GM21786 (cell line): ENCODE data around the gene EPS8L2.

ENCODE experiments used
- ATAC-seq: cut with Tn5 transposase; IDR thresholded peaks from one replicate; pipeline ENCODE4 v1.9.1; 2021; ENCODE audit not compliant: unreplicated experiment

Gene EPS8L2

DNA sequence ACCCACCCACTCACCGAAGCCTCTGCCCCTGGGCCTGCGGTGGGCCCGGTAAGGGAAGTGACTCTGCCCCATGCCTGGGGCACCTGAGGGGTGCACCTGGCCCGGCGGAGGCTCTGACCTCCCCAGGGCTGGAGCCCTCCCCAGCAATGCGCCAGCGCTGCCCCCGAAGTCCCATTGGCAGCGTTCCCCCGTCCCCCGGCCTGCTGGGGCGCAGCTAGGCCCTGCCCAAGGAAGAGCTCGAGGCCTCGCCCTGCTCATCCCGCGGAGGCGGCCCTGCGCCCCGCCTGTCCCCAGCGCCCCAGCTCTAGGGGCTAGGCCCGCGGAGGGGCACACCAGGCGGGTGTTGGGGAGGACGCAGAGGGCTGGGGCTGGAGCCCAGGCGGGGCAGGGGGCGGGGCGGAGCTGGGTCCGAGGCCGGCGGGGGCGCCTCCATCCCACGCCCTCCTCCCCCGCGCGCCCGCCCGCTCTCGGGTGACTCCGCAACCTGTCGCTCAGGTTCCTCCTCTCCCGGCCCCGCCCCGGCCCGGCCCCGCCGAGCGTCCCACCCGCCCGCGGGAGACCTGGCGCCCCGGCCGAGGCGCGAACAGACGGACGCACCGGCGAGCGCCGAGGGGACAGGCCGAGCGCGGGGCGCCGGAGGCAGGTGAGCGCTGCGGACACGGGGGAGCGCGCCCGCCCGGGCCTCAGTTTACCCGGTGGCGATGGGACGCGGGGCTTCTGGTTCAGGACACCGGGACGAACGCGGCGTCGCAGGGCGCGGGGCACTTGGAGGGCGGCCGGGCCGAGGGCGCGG, at the start of gene EPS8L2:
EPS8L2 (plus strand) TSS at position 586 of the 793 bp plus-strand sequence. CDS start 3,177 bp downstream, outside the sequence.
- ATAC-seq: no peak

DNA sequence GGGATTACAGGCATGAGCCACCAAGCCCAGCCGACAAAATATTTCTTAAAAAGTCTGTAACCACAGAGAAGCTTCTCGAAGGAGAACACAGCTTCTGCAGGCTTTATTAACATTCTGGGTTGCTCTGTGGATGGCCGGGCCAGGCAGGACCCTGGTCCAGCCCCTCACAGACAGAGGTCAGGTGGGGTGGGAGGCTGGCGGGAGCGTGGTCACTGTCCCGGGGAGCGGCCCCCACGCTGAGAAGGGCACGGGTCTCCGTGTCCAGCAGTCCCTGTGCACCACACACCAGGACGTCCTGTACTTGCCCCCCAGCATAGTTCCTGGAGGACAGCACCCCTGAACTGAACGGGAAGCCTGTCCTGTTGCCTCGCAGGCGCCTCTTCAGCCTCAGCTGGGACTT, 49.6 kb upstream of the EPS8L2 start:
- no peak for ATAC-seq

DNA sequence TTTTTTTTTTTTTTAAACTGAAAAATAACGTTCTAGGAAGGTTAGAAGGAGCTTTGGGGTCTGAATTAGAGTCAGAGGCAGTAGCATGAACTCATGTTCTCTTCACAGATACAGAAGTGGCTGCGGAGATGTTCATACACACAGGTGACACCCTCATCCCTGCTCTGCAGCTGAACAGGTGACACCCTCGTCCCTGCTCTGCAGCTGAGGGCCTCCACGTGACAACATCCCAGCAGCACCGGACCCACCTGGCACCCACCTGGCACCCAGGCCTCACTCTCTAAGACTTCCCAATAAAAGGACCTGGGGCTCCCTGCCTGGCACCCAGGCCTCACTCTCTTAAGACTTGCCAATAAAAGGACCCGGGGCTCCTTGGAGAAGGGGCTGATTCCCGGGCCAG, 49.2 kb upstream of the EPS8L2 start:
- ATAC-seq: no peak

DNA sequence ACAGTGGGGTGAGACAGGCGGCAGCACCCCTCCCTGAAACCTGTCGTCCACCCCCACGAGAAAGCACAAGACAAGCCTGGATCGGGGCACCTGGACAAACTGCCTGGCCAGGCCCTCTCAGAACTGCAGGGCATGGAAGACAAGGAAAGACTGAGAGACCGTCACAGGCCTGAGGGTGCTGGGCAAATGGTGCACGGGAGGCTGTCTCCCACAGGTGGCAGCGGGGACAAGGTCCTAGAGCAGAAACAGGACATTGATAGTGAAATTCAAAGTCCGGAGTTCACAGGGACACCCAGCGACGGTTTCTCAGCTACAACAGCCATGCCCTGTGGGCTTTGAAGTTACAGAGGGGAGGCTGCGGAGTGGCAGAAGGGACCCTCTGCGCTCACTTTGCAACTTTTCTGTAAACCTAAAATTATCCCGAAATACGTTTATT, 48.3 kb upstream of the EPS8L2 start:
- no peak for ATAC-seq

DNA sequence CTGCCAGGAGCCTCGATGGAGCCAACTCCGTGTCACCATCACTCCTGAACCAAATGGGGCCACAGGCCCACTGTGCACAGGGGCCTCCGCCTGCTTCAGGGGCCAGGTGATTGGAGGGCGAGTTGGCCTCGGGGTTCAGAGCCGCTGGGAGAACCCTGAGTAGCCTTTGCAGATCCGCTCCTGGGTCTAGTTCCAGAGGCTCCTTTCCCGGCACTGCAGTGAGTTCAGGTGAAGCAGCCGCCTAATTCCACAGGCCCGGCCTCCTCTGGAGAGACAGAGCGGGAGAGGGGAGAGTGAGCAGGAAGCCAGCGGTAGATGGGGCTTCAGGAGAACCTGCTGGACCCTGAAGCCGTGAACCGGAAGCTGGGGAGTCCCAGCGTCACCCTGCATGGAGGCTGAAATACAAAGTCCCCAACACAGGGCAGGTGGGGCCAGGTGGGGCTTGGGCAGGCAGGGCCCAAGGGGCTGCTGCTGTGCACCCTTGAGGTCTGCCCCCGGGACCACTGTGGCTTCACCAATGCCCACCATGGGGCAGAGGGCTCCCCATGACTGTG, 46.4 kb upstream of the EPS8L2 start:
- ATAC-seq: no peak

DNA sequence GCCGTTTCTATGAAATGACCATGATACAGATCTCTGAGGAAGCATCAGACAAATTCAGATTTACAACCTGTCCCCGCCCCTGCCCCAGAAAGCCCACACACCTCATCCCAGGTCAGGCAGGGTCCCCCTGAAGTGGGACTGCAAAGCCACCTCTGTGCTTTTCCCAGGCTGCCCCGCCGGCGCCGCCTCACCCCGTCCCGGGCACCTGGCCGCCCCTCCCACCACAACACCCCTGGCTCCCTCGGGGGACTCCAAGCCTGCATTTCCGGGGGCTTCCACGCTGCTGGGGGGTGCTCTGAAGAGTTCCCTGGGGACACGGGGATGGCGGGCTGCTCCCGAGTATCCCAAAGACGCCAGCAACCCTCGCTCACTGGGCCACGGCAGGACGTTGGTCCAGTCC, 45.8 kb upstream of the EPS8L2 start:
- ATAC-seq: no peak

DNA sequence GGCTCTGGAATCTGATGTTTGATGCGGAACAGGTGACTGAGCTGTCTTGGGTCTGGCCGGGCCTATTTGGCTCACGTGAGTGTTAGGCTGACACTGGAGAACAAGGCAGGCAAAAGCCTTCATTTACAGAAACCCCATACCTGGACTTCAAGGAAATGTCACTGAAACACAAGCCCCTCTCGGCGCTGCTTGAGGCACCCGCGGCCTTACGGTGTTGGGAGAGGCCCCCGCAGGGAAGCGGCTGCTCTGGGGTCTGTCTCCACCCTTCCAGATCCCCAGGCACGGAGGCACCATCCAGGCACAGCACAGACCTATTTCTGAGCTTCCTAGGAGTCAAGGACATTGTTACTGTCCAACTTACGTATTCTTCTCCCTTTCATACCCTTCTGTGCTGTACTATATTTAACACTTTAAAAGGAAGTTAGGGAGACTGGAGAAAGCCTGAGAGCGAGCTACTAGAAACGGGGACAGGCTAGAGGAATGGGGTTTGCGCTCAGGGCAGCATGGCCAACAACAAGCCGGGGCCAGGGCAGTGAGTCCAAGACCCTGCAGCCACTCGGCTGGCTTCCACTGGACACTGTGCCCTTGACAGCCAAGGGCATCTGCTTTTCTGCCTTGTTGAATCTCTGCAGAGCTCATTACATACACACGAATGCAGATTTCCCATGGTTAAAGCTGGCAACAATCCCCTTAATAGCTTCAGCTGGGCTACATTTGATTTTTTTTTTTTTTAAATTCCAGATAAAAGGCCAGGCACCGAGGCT, 45.2 kb upstream of the EPS8L2 start:
- ATAC-seq: no peak

DNA sequence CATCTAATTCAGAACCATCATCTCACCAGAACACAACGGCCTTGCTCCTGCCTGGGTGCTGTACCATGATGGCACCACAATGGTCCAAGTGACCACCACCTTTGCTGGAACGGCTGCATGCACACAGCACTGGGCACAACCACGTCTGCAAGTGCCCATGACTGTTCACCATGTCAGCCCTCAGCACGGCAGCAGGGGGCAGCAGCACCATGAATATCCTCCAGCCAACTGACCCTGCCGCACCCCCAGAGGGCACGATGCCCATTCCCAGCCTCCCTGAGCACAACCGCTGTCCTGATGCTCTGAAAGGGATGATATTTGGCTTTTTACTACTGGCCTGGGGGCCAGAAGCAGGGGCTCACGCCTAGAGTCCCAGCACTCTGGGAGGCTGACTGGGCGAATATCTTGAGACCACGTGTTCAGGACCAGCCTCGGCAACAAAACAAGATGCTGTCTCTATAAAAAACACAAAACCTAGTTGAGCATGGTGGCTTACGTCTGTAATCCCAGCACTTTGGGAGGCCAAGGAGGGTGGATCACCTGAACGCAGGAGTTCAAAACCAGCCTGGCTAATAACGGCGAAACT, 43.2 kb upstream of the EPS8L2 start:
- ATAC-seq: no peak

DNA sequence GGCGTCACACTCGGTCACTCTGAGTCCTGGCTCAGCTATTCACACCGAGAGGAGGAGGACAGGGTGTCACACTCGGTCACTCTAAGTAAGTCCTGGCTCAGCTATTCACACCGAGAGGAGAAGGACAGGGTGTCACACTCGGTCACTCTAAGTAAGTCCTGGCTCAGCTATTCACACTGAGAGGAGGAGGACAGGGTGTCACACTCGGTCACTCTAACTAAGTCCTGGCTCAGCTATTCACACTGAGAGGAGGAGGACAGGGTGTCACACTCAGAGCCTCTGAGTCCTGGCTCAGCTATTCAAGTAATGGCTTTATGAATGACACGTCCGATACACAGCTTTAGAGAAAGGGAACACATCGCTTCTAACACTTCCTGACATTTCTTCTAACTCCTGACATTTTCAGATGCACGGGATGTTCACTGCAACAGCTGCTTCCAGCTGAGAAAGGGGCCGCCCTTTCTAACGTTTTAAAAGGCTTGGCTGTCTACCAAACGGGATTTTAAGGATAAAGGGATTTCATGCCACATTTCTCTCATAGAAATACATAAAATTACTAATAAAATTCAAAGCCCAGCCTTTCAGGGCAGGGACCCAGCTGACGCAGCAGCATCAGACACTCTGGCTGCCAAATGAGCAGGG, 40.8 kb upstream of the EPS8L2 start:
- no peak for ATAC-seq

DNA sequence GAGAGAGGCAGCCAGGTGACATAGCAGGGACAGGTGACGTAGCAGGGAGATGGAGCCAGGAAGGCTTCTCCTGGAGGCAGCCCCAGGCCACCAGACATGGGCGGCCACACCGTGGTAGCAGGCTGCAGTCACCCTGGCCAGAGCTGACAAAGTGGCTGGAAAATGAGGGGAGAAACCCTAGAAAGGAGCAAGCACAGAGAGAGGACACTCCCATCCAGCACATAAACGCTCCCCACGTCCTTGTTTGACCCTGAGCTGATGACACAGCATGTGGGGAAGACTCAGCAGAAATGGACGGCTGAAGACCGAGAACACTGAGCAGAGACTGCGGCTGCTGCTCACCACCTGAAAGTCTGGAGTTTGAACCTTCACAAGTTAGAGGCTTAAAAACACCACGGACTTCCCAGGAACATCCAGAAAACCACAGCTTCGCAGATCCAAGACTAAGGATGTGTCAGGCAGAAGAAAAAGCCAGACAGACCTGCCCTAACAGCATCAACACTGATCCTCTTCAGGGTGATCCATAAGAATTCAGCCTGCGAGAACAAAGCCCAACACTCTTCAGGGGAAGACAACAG, 40.2 kb upstream of the EPS8L2 start:
- ATAC-seq: no peak

DNA sequence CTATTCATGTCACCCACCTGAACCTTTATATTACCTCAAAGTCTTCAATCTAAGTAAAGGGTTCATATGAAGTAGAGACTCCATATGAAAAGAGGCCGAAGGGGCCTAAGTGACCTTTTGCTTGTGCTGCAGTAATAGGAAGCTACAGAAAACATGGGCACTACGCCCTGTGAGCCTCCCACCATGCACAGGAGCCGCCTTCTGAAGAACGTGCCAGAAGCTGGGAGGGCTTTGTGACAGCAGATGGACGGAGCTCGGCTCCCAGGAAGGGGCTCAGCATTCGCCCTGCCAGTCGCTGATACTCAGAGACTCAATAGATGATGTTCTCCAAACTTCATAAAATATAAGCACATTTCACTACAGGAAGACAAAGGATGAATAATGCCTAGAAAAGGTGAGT, 32.2 kb upstream of the EPS8L2 start:
- ATAC-seq: no peak

DNA sequence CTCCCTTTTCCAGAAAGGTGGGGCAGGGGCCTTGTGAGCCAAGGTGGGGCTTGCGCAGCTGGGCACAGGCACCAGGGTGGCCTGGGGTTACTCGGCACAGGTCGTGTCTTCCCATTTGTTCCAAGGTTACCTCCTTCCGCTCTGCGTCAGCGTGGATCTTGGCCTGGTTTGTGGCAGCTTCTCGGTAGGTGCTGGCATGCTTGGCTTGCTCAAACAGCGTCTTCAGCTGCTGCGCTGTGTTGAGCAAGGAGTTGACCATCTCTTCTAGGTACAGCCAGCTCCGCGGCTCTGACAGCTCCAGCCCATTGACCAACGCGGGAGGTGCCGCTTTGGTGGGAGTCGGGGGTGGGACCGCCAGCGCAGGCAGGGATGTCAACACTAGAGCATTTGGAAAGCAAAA, 31.6 kb upstream of the EPS8L2 start:
- no peak for ATAC-seq

DNA sequence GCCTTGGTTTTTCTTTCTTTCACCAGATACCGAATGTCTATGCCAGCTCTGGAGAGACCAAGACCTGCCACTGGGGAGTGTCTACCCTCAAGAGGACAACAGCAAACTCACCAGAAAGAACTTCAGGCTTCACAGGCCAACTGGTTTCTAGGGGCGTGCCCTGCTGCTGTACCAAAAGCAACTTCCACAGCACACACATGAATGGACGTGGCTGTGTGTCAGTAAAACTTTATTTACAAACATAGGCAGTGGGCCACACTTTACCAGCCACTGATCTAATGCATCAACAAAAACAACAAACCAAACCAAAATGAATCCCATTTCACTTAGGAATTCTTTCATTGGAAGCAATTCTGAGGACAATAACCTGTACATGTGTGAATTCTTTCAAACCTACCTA, 27.7 kb upstream of the EPS8L2 start:
- no peak for ATAC-seq

DNA sequence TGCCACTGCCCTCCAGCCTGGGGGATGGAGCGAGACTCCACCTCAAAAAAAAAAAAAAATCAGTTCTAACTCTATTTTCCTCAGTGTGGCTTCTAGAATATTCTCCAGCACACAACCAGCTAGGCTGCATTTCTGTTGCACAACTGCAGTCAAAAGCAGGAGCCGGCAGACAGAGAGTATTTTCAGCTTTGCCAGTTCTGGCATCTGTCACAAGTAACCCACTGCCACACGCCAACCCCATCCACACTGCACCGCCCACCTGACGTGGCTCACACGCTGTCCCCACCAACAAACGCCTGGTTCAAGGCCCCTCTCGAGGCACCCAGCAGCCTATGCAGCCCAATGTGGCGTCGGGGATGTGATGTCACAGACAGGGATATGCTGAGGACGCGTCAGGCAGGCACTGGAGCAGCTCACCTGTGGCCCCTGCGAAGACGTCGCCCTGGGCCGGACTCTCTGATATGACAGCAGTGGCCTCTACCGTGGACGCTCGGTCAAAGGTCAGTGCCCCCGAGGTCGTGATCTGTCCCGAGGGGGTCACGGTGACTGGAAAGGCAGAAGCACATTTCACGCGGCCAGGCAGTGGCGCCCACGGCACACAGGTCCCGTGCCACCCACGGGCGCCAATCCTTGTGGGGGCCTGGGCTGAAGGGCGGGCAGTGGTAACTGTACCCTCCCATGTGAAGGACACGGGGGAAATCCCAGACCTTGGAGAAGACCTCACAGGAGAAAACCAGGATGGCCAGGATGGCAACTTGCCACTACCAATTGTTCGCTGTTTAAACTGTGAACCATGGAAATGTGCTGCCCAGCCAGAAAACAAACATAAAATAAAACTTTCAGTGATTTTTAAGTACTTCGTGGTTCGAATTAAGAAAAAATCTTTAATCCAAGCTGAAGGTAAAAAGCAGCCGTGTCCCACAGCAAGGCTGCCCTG, 26.5 kb upstream of the EPS8L2 start:
- no peak for ATAC-seq

DNA sequence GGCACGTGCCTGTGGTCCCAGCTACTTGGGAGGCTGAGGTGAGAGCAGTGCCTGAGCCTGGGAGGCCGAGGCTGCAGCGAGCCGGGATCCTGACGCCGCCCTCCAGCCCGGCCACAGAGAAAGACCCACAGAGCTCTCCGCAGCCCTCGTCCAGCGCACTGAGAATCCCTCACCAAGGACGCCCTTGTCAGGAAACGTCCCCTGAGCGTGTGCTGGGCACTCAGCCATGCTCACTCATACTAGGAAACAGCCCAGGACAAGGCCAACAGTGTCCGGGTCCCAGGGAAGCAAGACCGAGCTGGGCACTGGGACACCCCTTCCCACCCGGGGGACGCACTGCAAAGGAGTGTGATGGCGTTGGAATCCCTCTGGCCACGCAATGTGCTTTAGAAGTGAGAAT, 25.6 kb upstream of the EPS8L2 start:
- no peak for ATAC-seq

DNA sequence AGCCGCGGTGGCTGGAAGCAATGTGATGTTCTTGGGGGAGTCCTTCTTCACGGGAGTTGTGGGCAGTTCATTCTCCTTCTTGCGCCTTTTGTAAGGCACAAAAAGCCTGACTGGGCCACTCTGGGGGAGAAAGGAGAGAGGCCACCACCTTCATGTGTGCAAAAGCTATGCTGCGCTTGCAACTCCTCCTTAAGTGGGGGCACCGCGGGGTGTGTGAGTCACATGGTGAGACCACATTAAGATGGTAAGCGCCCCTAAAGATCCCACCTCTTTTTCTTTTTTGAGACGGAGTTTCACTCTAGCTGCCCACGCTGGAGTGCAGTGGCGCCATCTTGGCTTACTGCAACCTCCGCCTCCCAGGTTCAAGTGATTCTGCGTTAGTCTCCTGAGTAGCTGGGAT, 25.1 kb upstream of the EPS8L2 start:
- ATAC-seq: no peak

DNA sequence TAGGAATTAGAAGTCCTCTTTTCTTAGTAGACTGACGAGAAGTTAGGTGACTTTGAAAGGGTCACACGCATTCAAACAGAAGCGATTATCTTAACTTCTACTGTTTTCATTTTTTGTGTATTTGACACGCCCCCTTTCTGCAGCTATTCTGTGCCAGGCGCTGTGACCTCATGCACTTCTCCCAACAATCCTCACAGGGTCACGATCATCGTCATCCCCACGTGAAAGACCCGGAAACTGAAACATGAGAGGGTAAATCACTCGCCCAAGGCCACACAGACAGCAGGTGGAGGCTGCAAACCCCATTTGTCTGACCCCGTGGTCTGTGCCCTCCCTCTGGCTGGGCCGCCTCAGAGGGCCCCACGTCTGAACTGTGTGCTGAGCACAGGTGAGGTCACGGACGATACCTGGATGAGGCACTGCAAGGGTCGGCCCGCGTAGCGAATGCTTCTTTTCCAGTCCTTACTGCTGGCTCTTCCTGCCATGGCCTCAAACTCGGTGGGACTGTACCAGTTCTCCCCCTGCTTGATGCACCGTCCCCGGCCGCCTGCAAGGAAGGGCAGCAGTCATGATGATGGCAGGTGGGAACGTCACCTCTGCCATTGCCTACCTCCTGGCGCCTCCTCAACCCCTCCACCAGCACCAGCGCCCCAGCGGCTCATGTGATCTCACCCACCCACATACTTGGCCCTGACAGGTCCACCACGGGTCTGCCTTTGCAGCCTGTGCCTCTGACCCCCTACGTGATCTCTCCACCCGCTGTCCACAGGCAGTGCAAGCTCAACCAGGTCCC, 19.4 kb upstream of the EPS8L2 start:
- no peak for ATAC-seq

DNA sequence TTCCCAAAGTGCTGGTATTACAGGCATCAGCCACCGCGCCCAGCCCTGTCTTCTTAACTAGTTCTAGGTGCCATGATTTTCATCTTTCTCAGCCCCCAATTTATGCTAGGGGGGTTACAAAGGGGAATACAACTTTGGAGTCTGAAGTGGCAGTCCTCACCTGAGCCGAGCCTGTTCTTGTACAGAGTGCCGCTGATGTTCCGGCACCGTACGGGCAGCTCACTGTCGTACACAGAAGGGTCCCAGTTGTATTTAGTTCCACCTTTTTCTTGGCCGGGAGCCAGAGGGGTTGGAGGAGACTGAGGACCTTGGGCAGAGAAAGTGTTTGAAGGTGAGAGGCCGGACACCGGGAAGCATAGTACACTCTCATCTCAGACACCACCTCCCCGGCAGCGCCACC, 18.3 kb upstream of the EPS8L2 start:
- no peak for ATAC-seq

DNA sequence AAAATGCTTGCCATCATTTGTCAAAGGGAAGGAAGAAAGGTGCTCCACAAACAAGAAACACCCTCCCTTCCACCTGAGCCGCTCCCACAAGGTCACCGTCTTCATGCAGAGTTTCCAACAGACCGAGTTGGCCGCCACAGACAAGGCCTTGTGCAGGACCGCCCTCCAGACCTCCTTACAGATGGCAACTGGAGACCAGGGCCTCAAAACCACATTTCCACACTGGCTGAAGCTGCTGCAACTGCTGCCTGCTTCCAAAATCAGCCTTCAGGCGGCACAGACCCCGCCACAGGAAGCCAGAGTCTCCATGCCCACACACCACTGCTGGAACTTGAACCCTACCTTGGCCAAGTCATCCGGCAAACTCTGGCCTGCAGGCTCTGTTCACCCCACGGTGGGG, 17.4 kb upstream of the EPS8L2 start:
- no peak for ATAC-seq
